PC-3 (cell line): ENCODE data around the gene AIFM1. TPM values are rescaled to one million over a fixed set of nuclear protein-coding genes. Genes with fewer than 3 reads are reported as not detected.

Experiments
- ATAC-seq: fragments of 200-7000 bp; cut with Tn5 transposase; 2 replicates; pipeline ENCODE4 v1.9.1; 2020; ENCODE audit warnings: mild to moderate bottlenecking, moderate library complexity
- BruUV-seq: library from RNA; stranded (reverse); fragments of 400-500 nt; replicated peaks from 2 replicates; lab custom pipeline; 2021; lab: Mats Ljungman, UMichigan
- CTCF ChIA-PET: fragments of 300-600 bp; sonication (Branson Sonifier 250); formaldehyde crosslinking; loops from one replicate; lab custom pipeline; 2022; ENCODE audit warnings: antibody characterized with exemption; lab: Charles Lee
- POLR2A ChIA-PET: fragments of 300-600 bp; sonication (Branson Sonifier 250); formaldehyde crosslinking; loops from one replicate; lab custom pipeline; 2022; ENCODE audit warnings: antibody characterized with exemption; ENCODE audit not compliant: unreplicated experiment; lab: Charles Lee
- DNase-seq: peaks from one replicate; pipeline ENCODE4 v3.0.0-alpha.2; 2015
- H2AFZ ChIP-seq: fragments of 300-600 bp; sonication (generic); 2 replicates; pipeline ENCODE4 v1.6.0; 2016; ENCODE audit warnings: antibody characterized with exemption, low read length
- H3F3A ChIP-seq: fragments of 300-600 bp; sonication (generic); one replicate; pipeline ENCODE4 v1.6.0; 2017; ENCODE audit warnings: antibody characterized with exemption, low read length, control low read depth, mild to moderate bottlenecking; ENCODE audit not compliant: unreplicated experiment
- H3K27ac ChIP-seq: fragments of 300-600 bp; sonication (generic); 2 replicates; pipeline ENCODE4 v1.5.1; 2016; ENCODE audit warnings: mild to moderate bottlenecking, low read length
- H3K27me3 ChIP-seq: fragments of 300-600 bp; sonication (generic); 2 replicates; pipeline ENCODE4 v1.6.1; 2016; ENCODE audit warnings: low read length, mixed read lengths
- H3K36me3 ChIP-seq: fragments of 300-600 bp; sonication (generic); 2 replicates; pipeline ENCODE4 v1.6.1; 2016; ENCODE audit warnings: low read depth, mixed run types, low read length, mixed read lengths
- H3K4me1 ChIP-seq: fragments of 300-600 bp; sonication (generic); 2 replicates; pipeline ENCODE4 v1.5.1; 2016; ENCODE audit warnings: low read length; ENCODE audit not compliant: insufficient read depth
- H3K4me2 ChIP-seq: fragments of 300-600 bp; sonication (generic); 2 replicates; pipeline ENCODE4 v1.6.0; 2016; ENCODE audit warnings: low read length
- H3K4me3 ChIP-seq: fragments of 300-600 bp; sonication (generic); 2 replicates; pipeline ENCODE4 v1.5.1; 2016; ENCODE audit warnings: mild to moderate bottlenecking, low read length, mixed read lengths
- H3K79me2 ChIP-seq: fragments of 300-600 bp; sonication (generic); 2 replicates; pipeline ENCODE4 v1.6.1; 2017; ENCODE audit warnings: low read length, mixed read lengths
- H3K9ac ChIP-seq: fragments of 300-600 bp; sonication (generic); 2 replicates; pipeline ENCODE4 v1.6.0; 2016; ENCODE audit warnings: mild to moderate bottlenecking, low read length
- H3K9me2 ChIP-seq: fragments of 300-600 bp; sonication (generic); replicated peaks from 2 replicates; pipeline ENCODE4 v1.6.1; 2016; ENCODE audit warnings: mixed run types, low read length, mixed read lengths
- H3K9me3 ChIP-seq: fragments of 300-600 bp; sonication (generic); 2 replicates; pipeline ENCODE4 v1.6.1; 2016; ENCODE audit warnings: low read length, mixed read lengths
- H4K20me1 ChIP-seq: fragments of 300-600 bp; sonication (generic); 2 replicates; pipeline ENCODE4 v1.6.1; 2016; ENCODE audit warnings: low read length, mixed read lengths
- CTCF ChIP-seq: fragments of 300-600 bp; sonication (generic); conservative IDR thresholded peaks from 2 replicates; pipeline ENCODE4 v1.5.1; 2017; ENCODE audit warnings: antibody characterized with exemption, low read depth, mild to moderate bottlenecking, low read length
- EZH2 ChIP-seq: fragments of 300-600 bp; sonication (generic); IDR thresholded peaks from one replicate; pipeline ENCODE4 v1.6.1; 2017; ENCODE audit warnings: antibody characterized with exemption, mild to moderate bottlenecking, low read length; ENCODE audit not compliant: unreplicated experiment
- EZH2phosphoT487 ChIP-seq: fragments of 300-600 bp; sonication (generic); IDR thresholded peaks from 2 replicates; pipeline ENCODE4 v1.6.1; 2018; ENCODE audit warnings: mild to moderate bottlenecking, antibody characterized with exemption, low read length, borderline replicate concordance
- intact Hi-C: fragments of 100-400 bp; cut with micrococcal nuclease; formaldehyde crosslinking; loops from 2 replicates; pipeline ENCODE4 v1.9.0; 2023
- total RNA-seq: library from RNA; depleted of rRNA; stranded (reverse); fragments of >200 nt; gene quantifications from 2 replicates; pipeline ENCODE4 v1.2.3, GENCODE V29; 2014

AIFM1 gene
- total RNA-seq, 1 experiment from 2014 or later = 51.8 TPM

- H3K27ac ChIP-seq = no peak overlapping the region
- intact Hi-C loops = no loop called here
- DNase-seq (no peak), ATAC-seq (no peak)
- H3K9me2 ChIP-seq = no peaks in the 10 kb centered on the region
- H3K9me3 ChIP-seq = no peaks in the 10 kb centered on the region
- H3F3A ChIP-seq = no peaks in the 10 kb centered on the region
- H3K36me3 ChIP-seq = no peaks in the 10 kb centered on the region
- H3K4me1 ChIP-seq = no peaks in the 10 kb centered on the region
- H2AFZ ChIP-seq = no peak overlapping the region
- no TSS peak for BruUV-seq
- TF ChIP-seq EZH2phosphoT487 = no peak
- no peak for TF ChIP-seq CTCF
- TF ChIP-seq EZH2 = no peak
- CTCF ChIA-PET = no interaction called here
- H4K20me1 ChIP-seq = no peaks in the 10 kb centered on the region
- no peak overlapping the region for H3K4me3 ChIP-seq
- no peaks in the 10 kb centered on the region for H3K79me2 ChIP-seq
- H3K9ac ChIP-seq = no peak overlapping the region
- H3K27me3 ChIP-seq = no peaks in the 10 kb centered on the region
- POLR2A ChIA-PET = no interaction called here
- H3K4me2 ChIP-seq = no peak overlapping the region
These were observed 14.1 kb upstream of the AIFM1 start for GRCh38 chrX:130179579-130180215.

- ChIA-PET CTCF (no interaction called here), POLR2A (interaction anchor here (0.6 kb wide), 1 partner anchor 22 kb away, joined by 10 read pairs; no protein-coding TSS in a partner anchor)
- no peak overlapping the region for H3K4me3 ChIP-seq
- H3K27me3 ChIP-seq = no peaks in the 10 kb centered on the region
- no peak overlapping the region for H3K27ac ChIP-seq
- H3K4me2 ChIP-seq = no peak overlapping the region
- H3K4me1 ChIP-seq = peaks cover 3% of the 10 kb centered on the region
- H3K36me3 ChIP-seq = no peaks in the 10 kb centered on the region
- ATAC-seq (no peak), DNase-seq (no peak)
- no peak for TF ChIP-seq CTCF
- no peak for TF ChIP-seq EZH2phosphoT487
- TF ChIP-seq EZH2 = no peak
- BruUV-seq = no TSS peak
- no peaks in the 10 kb centered on the region for H3F3A ChIP-seq
- H3K9me3 ChIP-seq = no peaks in the 10 kb centered on the region
- no peaks in the 10 kb centered on the region for H3K9me2 ChIP-seq
- H3K9ac ChIP-seq = no peak overlapping the region
- no peaks in the 10 kb centered on the region for H3K79me2 ChIP-seq
- no peak overlapping the region for H2AFZ ChIP-seq
- intact Hi-C loops = no loop called here
- H4K20me1 ChIP-seq = no peaks in the 10 kb centered on the region
These were observed 13.5 kb upstream of the AIFM1 start for GRCh38 chrX:130179170-130179569.

- ChIA-PET CTCF (no interaction called here), POLR2A (no interaction called here)
- no peak for DNase-seq
- no TSS peak for BruUV-seq
- Histone ChIP-seq H3K27ac (no peak overlapping the region), H3K4me3 (no peak overlapping the region), H3K9me3 (no peaks in the 10 kb centered on the region), H3K4me1 (peaks cover 20% of the 10 kb centered on the region), H4K20me1 (no peaks in the 10 kb centered on the region), H3K79me2 (no peaks in the 10 kb centered on the region), H3K9ac (no peak overlapping the region), H3K27me3 (no peaks in the 10 kb centered on the region), H2AFZ (no peak overlapping the region), H3K36me3 (no peaks in the 10 kb centered on the region), H3K9me2 (no peaks in the 10 kb centered on the region), H3K4me2 (no peak overlapping the region), H3F3A (no peaks in the 10 kb centered on the region)
- no peak for TF ChIP-seq CTCF
- no peak for TF ChIP-seq EZH2
- no peak for TF ChIP-seq EZH2phosphoT487
- intact Hi-C loops = no loop called here
- no peak for ATAC-seq
These were observed 11.3 kb upstream of the AIFM1 start for GRCh38 chrX:130176942-130177341.
